Activated T-cell treated with anti-CD3 and anti-CD28 coated beads for 4 hours (primary cell): Measurements from ENCODE around the gene ADRA2C.
"Not testable (repeated sequence)": the region's sequence is repeated elsewhere in the genome, so short reads cannot be mapped to it uniquely, and the experiment has no call there.

ENCODE experiments used
- DNase-seq: peaks from one replicate; pipeline ENCODE4 v3.0.0-alpha.2; 2020

The ADRA2C gene

GRCh38 chr4:3801521-3801920, 35.3 kb downstream of the ADRA2C start:
- no peak for DNase-seq

GRCh38 chr4:3801931-3802550, 35.9 kb downstream of the ADRA2C start:
- DNase-seq, result no peak

GRCh38 chr4:3802571-3803474, 36.6 kb downstream of the ADRA2C start:
- DNase-seq, result no peak

- DNase-seq, result no peak
These were observed 37.3 kb downstream of the ADRA2C start for GRCh38 chr4:3803475-3803847.

GRCh38 chr4:3803946-3804345, 37.8 kb downstream of the ADRA2C start:
- DNase-seq, result no peak

- no peak for DNase-seq
These were observed 38.8 kb downstream of the ADRA2C start for GRCh38 chr4:3805026-3805425.

GRCh38 chr4:3805731-3806130, 39.5 kb downstream of the ADRA2C start:
- DNase-seq, result no peak

GRCh38 chr4:3807311-3807710, 41.1 kb downstream of the ADRA2C start:
- no peak for DNase-seq

- no peak for DNase-seq
These were observed 41.8 kb downstream of the ADRA2C start for GRCh38 chr4:3807822-3808496.

GRCh38 chr4:3808597-3808996, 42.4 kb downstream of the ADRA2C start:
- DNase-seq, result no peak

- no peak for DNase-seq
These were observed 42.8 kb downstream of the ADRA2C start for GRCh38 chr4:3809028-3809427.

GRCh38 chr4:3809451-3810110, 43.4 kb downstream of the ADRA2C start:
- no peak for DNase-seq

- no peak for DNase-seq
These were observed 44.0 kb downstream of the ADRA2C start for GRCh38 chr4:3810111-3810680.

GRCh38 chr4:3810796-3811485, 44.8 kb downstream of the ADRA2C start:
- DNase-seq, result no peak

GRCh38 chr4:3811621-3812020, 45.4 kb downstream of the ADRA2C start:
- no peak for DNase-seq

GRCh38 chr4:3812211-3812934, 46.2 kb downstream of the ADRA2C start:
- DNase-seq, result no peak

- DNase-seq, result no peak
These were observed 47.2 kb downstream of the ADRA2C start for GRCh38 chr4:3813151-3814052.

GRCh38 chr4:3814053-3814570, 47.9 kb downstream of the ADRA2C start:
- DNase-seq, result no peak

GRCh38 chr4:3814838-3815237, 48.7 kb downstream of the ADRA2C start:
- not testable (repeated sequence) for DNase-seq

- DNase-seq, result no peak
These were observed 50.2 kb downstream of the ADRA2C start for GRCh38 chr4:3816256-3816825.
